Activated CD8-positive, alpha-beta T cell treated with anti-CD3 and anti-CD28 coated beads for 36 hours (primary cell): ENCODE results near the gene VPS13D. TPM values are rescaled to one million over a fixed set of nuclear protein-coding genes. Genes with fewer than 3 reads are reported as not detected.

ENCODE experiments used
- ATAC-seq: fragments of 200-7000 bp; cut with Tn5 transposase; one replicate; pipeline ENCODE4 v1.10.0; 2021; ENCODE audit warnings: mild to moderate bottlenecking, moderate library complexity
- CTCF ChIA-PET: fragments of 350-600 bp; sonication (Branson Sonifier 250); formaldehyde crosslinking; loops from one replicate; lab custom pipeline; 2021; ENCODE audit warnings: antibody characterized with exemption; lab: Charles Lee
- POLR2A ChIA-PET: fragments of 350-600 bp; sonication (Branson Sonifier 250); formaldehyde crosslinking; loops from one replicate; lab custom pipeline; 2021; ENCODE audit warnings: antibody characterized with exemption; lab: Charles Lee
- DNase-seq: peaks from one replicate; pipeline ENCODE4 v3.0.0-alpha.2; 2020
- H3K27ac Mint-ChIP-seq: one replicate; pipeline ENCODE4 v1.8.0; 2021; ENCODE audit warnings: mild to moderate bottlenecking, mixed read lengths
- H3K27me3 Mint-ChIP-seq: one replicate; pipeline ENCODE4 v1.8.0; 2021; ENCODE audit warnings: mixed read lengths
- H3K36me3 Mint-ChIP-seq: one replicate; pipeline ENCODE4 v1.8.0; 2021; ENCODE audit warnings: low read depth, mixed read lengths
- H3K4me1 Mint-ChIP-seq: one replicate; pipeline ENCODE4 v1.8.0; 2021; ENCODE audit warnings: low read depth, mixed read lengths
- H3K4me3 Mint-ChIP-seq: one replicate; pipeline ENCODE4 v1.8.0; 2021; ENCODE audit warnings: mild to moderate bottlenecking, moderate library complexity, mixed read lengths
- H3K9me3 Mint-ChIP-seq: one replicate; pipeline ENCODE4 v1.8.0; 2021; ENCODE audit warnings: mixed read lengths
- CTCF ChIP-seq: fragments of 200-600 bp; IDR thresholded peaks from one replicate; pipeline ENCODE4 v1.8.0; 2022; ENCODE audit warnings: antibody characterized with exemption, mild to moderate bottlenecking
- intact Hi-C: fragments of 100-400 bp; cut with micrococcal nuclease; formaldehyde crosslinking; loops from one replicate; pipeline ENCODE4 v1.10.0; 2022
- total RNA-seq, 2 experiments: library from RNA; stranded (reverse); gene quantifications; one replicate each; pipeline ENCODE4 v1.2.3, GENCODE V29; 2021

The VPS13D gene
- total RNA-seq, 2 experiments from 2014 or later: 28.1 to 30.7 TPM

- Mint-ChIP-seq H3K27me3 (no peaks in the 10 kb centered on the region), H3K36me3 (peaks cover 44% of the 10 kb centered on the region), H3K4me3 (no peak overlapping the region), H3K27ac (peak overlapping the region; percentile 10), H3K9me3 (no peaks in the 10 kb centered on the region), H3K4me1 (peaks cover 56% of the 10 kb centered on the region)
- ChIA-PET CTCF (interaction anchor here (0.9 to 4.1 kb wide), 2 partner anchors 16 to 61 kb away, joined by 3 to 15 read pairs; no protein-coding TSS in a partner anchor), POLR2A (interaction anchor here (1.0 to 2.2 kb wide), 3 partner anchors 8 to 36 kb away, joined by 4 to 14 read pairs (median 4); no protein-coding TSS in a partner anchor)
- intact Hi-C loops: no loop called here
- no peak for ATAC-seq
- TF ChIP-seq CTCF: no peak
- no peak for DNase-seq
These were observed 43.7 kb upstream of the VPS13D start for GRCh38 chr1:12185918-12186678.

GRCh38 chr1:12186679-12186985 is 43.2 kb upstream of the VPS13D start:
- intact Hi-C loops: no loop called here
- peaks cover 52% of the 10 kb centered on the region for H3K4me1 Mint-ChIP-seq
- DNase-seq (no peak), ATAC-seq (no peak)
- TF ChIP-seq CTCF: no peak
- H3K36me3 Mint-ChIP-seq: peaks cover 41% of the 10 kb centered on the region
- peak overlapping the region; percentile 10 for H3K27ac Mint-ChIP-seq
- no peaks in the 10 kb centered on the region for H3K9me3 Mint-ChIP-seq
- CTCF ChIA-PET: interaction anchor here (0.9 to 4.1 kb wide), 2 partner anchors 15 to 62 kb away, joined by 3 to 15 read pairs; no protein-coding TSS in a partner anchor
- H3K4me3 Mint-ChIP-seq: no peak overlapping the region
- H3K27me3 Mint-ChIP-seq: no peaks in the 10 kb centered on the region
- POLR2A ChIA-PET: interaction anchor here (1.1 to 2.2 kb wide), 2 partner anchors 9 to 37 kb away, joined by 4 to 14 read pairs; no protein-coding TSS in a partner anchor

- no peak overlapping the region for H3K4me3 Mint-ChIP-seq
- no peaks in the 10 kb centered on the region for H3K9me3 Mint-ChIP-seq
- peaks cover 42% of the 10 kb centered on the region for H3K4me1 Mint-ChIP-seq
- no peak for TF ChIP-seq CTCF
- no peak overlapping the region for H3K27ac Mint-ChIP-seq
- H3K27me3 Mint-ChIP-seq: no peaks in the 10 kb centered on the region
- ChIA-PET CTCF (interaction anchor here (1.1 to 4.1 kb wide), 3 partner anchors 63 to 70 kb away, joined by 4 to 15 read pairs (median 5); no protein-coding TSS in a partner anchor), POLR2A (interaction anchor here (1.0 to 2.2 kb wide), 2 partner anchors 10 to 280 kb away, joined by 3 to 14 read pairs; no protein-coding TSS in a partner anchor)
- H3K36me3 Mint-ChIP-seq: peaks cover 42% of the 10 kb centered on the region
- ATAC-seq (no peak), DNase-seq (no peak)
- intact Hi-C loops: no loop called here
These were observed 41.7 kb upstream of the VPS13D start for GRCh38 chr1:12188115-12188514.

GRCh38 chr1:12188657-12189327 is 41.0 kb upstream of the VPS13D start:
- POLR2A ChIA-PET: interaction anchor here (0.6 to 2.2 kb wide), 4 partner anchors 10 to 281 kb away, joined by 3 to 14 read pairs (median 3); no protein-coding TSS in a partner anchor
- CTCF ChIA-PET: interaction anchor here (1.1 to 1.4 kb wide), 2 partner anchors 64 to 70 kb away, joined by 4 to 5 read pairs; no protein-coding TSS in a partner anchor
- peaks cover 41% of the 10 kb centered on the region for H3K4me1 Mint-ChIP-seq

More at GRCh38 chr1:12188657-12189327, 41.0 kb upstream of the VPS13D start:
- DNase-seq (no peak), ATAC-seq (no peak)
- intact Hi-C loops: no loop called here
- Mint-ChIP-seq H3K27ac (no peak overlapping the region), H3K4me3 (no peak overlapping the region), H3K36me3 (peaks cover 43% of the 10 kb centered on the region), H3K27me3 (no peaks in the 10 kb centered on the region), H3K9me3 (no peaks in the 10 kb centered on the region)
- TF ChIP-seq CTCF: no peak
